GM19395 (cell line): ENCODE results near the gene PAK3.

Source experiments
- ATAC-seq: cut with Tn5 transposase; IDR thresholded peaks from one replicate; pipeline ENCODE4 v1.9.1; 2021; ENCODE audit warnings: mild to moderate bottlenecking, moderate library complexity; ENCODE audit not compliant: unreplicated experiment

Gene PAK3

GRCh38 chrX:111129921-111130320 is 33.9 kb downstream of the PAK3 start:
- ATAC-seq, result no peak

GRCh38 chrX:111131572-111131971 is 35.6 kb downstream of the PAK3 start:
- no peak for ATAC-seq

GRCh38 chrX:111133389-111133788 is 37.4 kb downstream of the PAK3 start:
- no peak for ATAC-seq

DNA sequence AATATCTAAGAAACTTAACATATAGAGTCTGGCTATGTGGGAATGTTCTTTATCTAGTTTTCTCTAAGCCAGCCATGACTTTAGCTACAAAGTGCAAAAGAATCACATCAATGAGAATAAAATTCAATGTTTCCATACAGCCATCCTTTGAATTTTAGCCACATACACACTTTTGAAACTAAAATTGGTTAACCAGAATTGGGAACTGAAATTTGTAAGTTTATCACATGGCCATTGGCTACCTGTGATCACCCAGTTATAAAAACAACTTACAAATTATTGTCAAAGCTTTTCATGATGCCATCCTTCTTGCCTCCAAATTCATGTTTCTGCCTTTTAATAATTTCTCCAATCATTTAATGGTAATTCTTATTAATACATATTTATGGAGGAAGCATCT is 49.9 kb downstream of the PAK3 start:
- no peak for ATAC-seq

DNA sequence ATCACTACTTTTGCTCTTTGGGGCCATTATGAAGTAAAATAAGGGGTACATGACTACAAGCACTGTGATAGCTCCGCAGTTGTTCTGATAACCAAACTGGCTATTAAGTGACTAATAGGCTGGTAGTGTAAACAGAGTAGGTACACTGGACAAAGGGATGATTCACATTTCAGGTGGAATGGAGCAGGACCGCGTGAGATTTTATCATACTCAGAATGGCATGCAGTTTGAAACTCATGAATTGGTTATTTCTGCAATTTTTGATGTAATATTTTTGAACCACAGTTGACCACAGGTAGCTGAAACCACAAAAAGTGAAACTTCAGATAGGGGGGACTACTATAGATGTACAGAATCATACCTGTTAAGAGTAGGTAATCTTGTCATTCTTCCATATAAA is 55.8 kb downstream of the PAK3 start:
- no peak for ATAC-seq

GRCh38 chrX:111159232-111159631 is 63.2 kb downstream of the PAK3 start:
- no peak for ATAC-seq

GRCh38 chrX:111164728-111165127 is 68.7 kb downstream of the PAK3 start:
- ATAC-seq, result no peak

GRCh38 chrX:111165902-111166301 is 69.9 kb downstream of the PAK3 start:
- ATAC-seq, result no peak

- ATAC-seq, result no peak
Observed at GRCh38 chrX:111167334-111167733, 71.3 kb downstream of the PAK3 start.

- no peak for ATAC-seq
Observed at GRCh38 chrX:111168314-111168713, 72.3 kb downstream of the PAK3 start.

GRCh38 chrX:111169141-111169540 is 73.2 kb downstream of the PAK3 start:
- ATAC-seq, result no peak

- ATAC-seq, result no peak
Observed at GRCh38 chrX:111170017-111170416, 74.0 kb downstream of the PAK3 start.

GRCh38 chrX:111180750-111181240 is 84.8 kb downstream of the PAK3 start:
- ATAC-seq, result no peak

DNA sequence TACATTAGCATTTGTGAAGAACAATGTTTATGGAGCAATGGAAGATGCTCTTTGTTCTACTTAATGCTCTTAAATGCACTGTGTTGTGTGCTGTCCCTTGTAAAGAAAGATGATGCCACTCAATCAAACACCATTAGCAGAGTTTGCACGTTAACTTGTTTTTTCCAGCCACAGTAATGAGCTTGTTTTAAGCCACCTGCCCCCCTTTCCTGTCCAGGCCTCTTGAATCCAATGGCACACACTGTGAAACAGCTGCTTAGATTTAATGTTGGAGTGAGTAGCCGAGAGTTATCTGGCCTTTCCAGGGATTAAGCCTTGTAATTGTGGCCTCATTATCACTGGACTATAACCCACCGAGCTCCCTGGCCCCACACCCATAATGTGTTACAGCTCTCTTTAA is 86.0 kb downstream of the PAK3 start:
- no peak for ATAC-seq

- ATAC-seq, result no peak
Observed at GRCh38 chrX:111182997-111183396, 87.0 kb downstream of the PAK3 start.

DNA sequence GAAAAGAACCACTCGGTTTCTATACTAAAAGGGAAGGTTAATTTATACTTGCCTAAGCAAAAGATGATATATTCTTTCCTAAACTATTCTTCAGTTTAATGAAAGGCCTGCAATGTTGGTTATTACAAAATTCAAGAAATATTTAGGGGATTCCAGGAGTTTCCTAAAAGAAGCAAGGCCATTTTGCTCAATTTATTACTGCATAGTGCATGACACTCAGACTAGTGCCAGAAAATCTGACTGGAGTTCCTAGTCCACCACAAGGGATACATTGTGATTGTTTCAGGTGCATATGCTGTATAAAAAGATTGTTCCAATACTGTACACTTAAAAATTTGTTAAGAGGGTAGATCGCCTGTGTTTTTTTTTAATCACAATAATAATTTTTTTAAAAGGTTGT is 95.6 kb downstream of the PAK3 start:
- no peak for ATAC-seq

DNA sequence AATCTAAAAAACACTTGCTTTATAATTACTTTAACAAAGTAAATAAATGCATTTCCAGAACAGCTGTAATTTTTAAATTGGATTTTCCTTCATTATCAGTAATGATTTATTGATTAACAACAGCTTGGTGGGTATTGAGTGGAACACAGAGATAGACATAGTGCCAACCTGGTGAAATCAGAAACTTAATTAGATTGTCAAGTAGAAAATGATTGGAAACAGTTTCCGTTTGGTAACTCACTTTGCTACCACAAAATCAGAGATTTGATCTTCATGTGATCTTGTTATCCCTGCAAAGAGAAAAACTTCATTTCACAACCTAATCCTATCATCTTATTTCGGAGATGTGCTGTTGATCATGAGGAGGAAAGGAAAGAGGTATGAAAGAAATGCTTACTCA is 103.5 kb downstream of the PAK3 start:
- ATAC-seq, result no peak

- no peak for ATAC-seq
Observed at GRCh38 chrX:111200327-111200726, 104.3 kb downstream of the PAK3 start.

DNA sequence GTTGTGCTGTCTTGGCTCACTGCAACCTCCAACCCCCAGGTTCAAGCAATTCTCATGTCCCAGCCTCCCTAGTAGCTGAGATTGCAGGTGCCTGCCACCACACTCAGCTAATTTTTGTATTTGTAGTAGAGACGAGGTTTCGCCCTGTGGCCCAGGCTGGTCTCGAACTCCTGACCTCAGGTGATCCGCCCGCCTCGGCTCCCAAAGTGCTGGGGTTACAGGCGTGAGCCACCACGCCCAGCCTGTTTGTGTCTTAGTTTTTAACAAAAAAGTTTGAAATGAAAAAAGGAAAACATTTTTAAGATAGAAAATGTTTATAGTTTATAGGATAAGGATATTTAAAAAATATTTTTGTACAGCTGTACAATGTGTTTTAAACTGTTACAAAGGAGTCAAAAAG is 111.9 kb downstream of the PAK3 start:
- ATAC-seq, result no peak

- ATAC-seq, result no peak
Observed at GRCh38 chrX:111216293-111216801, 120.4 kb downstream of the PAK3 start.

DNA sequence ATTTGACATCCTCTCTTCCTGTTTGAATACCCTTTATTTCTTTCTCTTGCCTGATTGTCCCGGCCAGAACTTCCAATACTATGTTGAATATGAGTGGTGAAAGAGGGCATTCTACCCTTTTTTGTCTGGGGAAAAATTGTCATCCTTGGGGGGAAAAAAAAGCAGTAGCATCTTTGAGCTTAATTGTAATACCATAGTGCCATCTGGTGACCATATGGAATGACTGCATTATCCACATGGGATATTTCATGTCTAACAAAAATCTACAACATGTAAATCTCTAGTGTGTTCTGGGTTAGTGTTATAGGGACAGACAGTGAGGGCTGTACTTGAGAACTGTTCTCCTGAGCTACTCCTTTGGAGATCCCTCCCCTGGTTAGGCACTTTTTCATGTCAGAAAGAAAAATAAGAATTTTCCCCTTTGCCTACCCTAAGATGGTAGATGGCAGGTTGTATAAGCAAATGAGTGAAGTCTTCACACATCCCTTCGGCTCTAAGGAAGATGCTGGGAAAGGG is 148.3 kb downstream of the PAK3 start:
- no peak for ATAC-seq

GRCh38 chrX:111254896-111255693 is 159.1 kb downstream of the PAK3 start:
- no peak for ATAC-seq
